Measurements from ENCODE around the gene NUDT13. TPM values are rescaled to one million over a fixed set of nuclear protein-coding genes. Genes with fewer than 3 reads are reported as not detected.

Gene NUDT13
- total RNA-seq: 1.3 and 2.0 TPM in 2 replicates

DNA sequence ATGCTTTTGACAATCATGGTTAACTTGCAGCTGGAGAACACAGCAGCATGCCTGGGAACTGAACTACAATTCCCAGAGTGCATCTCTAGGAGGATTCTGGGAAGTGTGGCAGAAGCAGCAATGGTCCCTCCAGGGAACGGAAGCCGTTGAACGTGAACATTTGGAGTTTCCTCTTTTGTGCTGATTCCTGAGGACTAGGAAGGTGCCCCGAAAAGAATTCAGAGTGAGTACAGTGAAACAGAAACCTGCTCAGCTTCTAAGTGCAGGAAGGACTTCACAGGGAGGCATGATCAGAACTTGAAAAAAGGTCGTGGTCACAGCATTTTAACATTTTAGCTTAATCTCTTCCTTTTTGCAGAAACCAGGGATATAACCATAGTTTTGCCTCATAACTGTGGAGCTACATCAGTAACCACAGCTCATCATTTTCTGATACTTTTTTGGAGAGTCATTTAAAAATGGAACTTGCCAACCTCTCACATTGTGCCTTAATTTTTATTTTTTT is at the start of gene NUDT13:
TSS of gene NUDT13 (plus strand) at position 111 of the 505 bp plus-strand sequence. CDS start 3,911 bp downstream, outside the sequence.

DNA sequence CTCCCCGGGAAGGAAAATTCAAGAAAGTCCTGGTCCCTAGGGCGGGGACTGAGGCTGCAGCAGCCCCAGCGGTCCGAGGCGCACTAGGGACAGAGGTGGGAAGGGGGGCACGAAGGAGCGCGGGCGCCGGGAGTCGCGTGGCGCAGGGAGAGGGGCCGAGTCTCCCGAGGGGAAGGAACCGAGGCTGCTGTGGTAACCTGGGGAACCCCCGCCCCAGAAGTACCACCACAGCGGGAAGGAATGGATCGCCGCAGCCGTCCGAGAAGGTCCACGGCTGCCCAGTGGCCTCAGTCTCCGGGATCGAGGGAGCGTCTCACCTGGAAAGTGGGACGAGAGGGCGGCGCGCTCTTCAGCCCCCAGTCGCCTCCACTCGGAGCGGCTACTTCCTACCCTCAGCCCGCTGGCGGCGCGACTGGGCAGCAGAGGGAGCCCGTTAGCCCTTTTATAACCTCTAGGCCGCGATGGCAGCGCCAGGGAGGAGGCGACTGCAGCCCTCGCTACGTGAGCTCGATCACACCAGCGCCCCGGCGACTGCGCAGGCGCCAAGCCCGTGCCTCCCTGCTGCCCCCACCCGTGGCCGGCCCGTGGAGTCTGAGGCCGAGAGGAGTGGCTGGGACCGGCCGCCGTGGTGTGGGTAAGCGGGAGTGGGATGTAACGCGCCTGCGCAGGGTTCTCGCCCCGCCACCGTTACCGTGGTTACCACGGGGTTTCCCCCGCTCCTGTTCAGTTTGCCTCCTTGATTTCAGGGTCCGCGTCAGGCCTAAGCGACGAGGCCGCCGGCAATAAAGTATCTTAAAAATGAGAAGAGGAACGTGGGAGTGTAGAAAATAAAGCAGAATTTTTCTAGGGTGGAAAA is 13.6 kb upstream of the NUDT13 start, which contains the start of gene P4HA1:
TSS of gene P4HA1 (minus strand) at position 418 of the 856 bp plus-strand sequence. CDS start 21,983 bp downstream, outside the sequence.

DNA sequence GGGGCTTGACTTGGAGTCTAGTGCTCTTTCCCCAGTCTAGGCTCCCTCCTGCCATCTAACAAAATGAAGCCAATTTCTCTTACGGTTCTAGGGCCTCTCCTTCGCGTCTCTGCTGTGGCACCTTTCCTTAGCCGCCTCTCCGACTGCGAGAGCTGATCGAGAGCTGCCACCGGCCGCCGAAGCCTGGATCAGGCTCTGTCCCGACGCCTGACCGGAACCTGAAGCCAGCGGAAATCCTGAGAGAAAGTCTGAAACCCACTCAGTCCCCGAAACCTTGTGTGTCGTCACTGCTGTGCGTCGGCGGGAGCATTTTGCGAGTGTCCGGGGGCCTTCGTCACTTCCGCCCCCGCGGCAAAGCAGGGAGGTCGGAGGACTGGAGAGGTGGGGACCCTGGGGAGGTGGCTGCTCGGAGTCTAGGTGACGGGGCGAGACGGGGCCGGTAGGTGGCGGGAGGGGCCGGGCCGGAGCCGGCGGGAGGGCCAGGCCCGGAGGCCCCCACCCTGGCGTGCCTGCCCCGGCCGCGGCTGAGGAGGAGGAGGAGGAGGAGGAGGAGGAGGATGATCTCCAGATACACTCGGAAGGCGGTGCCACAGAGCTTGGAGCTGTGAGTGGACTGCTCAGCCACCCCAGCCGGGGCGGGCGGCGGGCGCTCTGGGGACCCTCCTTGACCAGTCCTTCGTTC is 57.7 kb downstream of the NUDT13 start, which contains the start of the genes ECD and FAM149B1:
TSS of gene ECD (minus strand) at position 226 of the 682 bp plus-strand sequence. CDS start 4,071 bp downstream, outside the sequence.
TSS of gene FAM149B1 (plus strand) at position 337 of the 682 bp plus-strand sequence. CDS start at position 558, 221 bp downstream.

Other genes starting within 250 kb of the NUDT13 start
- 0.12 and 0.13 TPM in 2 replicates for gene OIT3, start 216.7 kb upstream of the NUDT13 start, total RNA-seq
- not detected in 2 replicates for gene PLA2G12B, start 155.6 kb upstream of the NUDT13 start, total RNA-seq
- gene P4HA1, start 13.6 kb upstream of the NUDT13 start, total RNA-seq: 122 TPM in 2 replicates
- 20.7 and 25.2 TPM in 2 replicates for gene ECD, start 57.6 kb downstream of the NUDT13 start, total RNA-seq
- 31.3 and 37.9 TPM in 2 replicates for gene FAM149B1, start 57.7 kb downstream of the NUDT13 start, total RNA-seq
- gene DNAJC9, start 136.8 kb downstream of the NUDT13 start, total RNA-seq: 28.0 and 41.9 TPM in 2 replicates
- gene MRPS16, start 142.2 kb downstream of the NUDT13 start, total RNA-seq: 50.2 and 54.0 TPM in 2 replicates
- gene CFAP70, start 248.4 kb downstream of the NUDT13 start, total RNA-seq: 1.6 and 2.0 TPM in 2 replicates

All from aortic smooth muscle cell (primary cell).